GM23248 (cell line): Measurements from ENCODE around the gene POMZP3.
"Not testable (repeated sequence)": the region's sequence is repeated elsewhere in the genome, so short reads cannot be mapped to it uniquely, and the experiment has no call there.

Source experiments
- EZH2 ChIP-seq: fragments of 200-600 bp; sonication (generic); IDR thresholded peaks from 2 replicates; pipeline ENCODE4 v1.6.1; 2018; ENCODE audit warnings: antibody characterized with exemption, mild to moderate bottlenecking; ENCODE audit not compliant: insufficient read depth, poor library complexity, severe bottlenecking
- EZH2phosphoT487 ChIP-seq: fragments of 200-600 bp; sonication (generic); IDR thresholded peaks from 2 replicates; pipeline ENCODE4 v1.6.1; 2018; ENCODE audit warnings: antibody characterized with exemption, moderate library complexity, mild to moderate bottlenecking, low read depth; ENCODE audit not compliant: insufficient read depth

GRCh38 chr7:76612232-76612631, 14.8 kb downstream of the POMZP3 start:
- TF ChIP-seq EZH2, EZH2phosphoT487: not testable (repeated sequence)
